Measurements from ENCODE around the gene TMEM273. TPM values are rescaled to one million over a fixed set of nuclear protein-coding genes. Genes with fewer than 3 reads are reported as not detected.

TMEM273 gene
- total and polyA plus RNA-seq, 10 of the 15 experiments (the other 5 are each of a cell fraction or from before 2014, with no cell fraction given), result 10.3 to 46.3 (median 26.4) TPM

DNA sequence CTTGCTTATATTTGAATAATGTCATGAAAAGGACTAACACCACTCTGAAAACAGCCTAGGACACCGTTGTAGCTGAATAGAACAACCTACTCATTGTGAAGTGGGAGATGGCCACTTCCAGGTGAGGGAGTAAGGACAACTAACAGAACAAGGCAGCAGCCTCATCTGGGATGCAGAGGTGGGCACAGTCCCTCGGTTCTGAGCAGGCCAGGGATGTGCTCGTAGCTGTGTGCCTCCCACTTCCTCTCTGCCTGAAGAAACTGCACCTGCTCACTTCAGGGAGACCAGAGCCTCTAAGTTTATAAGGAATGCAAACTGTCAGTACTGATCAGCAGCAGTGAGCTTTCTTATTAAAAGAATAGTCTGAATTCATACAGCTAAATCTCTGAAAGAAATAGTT, 75.3 kb downstream of the TMEM273 start:
- no peaks in the 10 kb centered on the region for H3K4me1 ChIP-seq (ENCODE audit: control insufficient read depth, insufficient read depth, low read length)
- TF ChIP-seq, protein P1, sequence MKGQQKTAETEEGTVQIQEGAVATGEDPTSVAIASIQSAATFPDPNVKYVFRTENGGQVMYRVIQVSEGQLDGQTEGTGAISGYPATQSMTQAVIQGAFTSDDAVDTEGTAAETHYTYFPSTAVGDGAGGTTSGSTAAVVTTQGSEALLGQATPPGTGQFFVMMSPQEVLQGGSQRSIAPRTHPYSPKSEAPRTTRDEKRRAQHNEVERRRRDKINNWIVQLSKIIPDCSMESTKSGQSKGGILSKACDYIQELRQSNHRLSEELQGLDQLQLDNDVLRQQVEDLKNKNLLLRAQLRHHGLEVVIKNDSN (IDR thresholded peaks at IDR 0.05; ENCODE audit: borderline replicate concordance, extremely low read length, insufficient read depth, low read depth, low read length), result no peak
- TF ChIP-seq RUNX3 (IDR thresholded peaks at IDR 0.05; ENCODE audit: low read length), result no peak
- TF ChIP-seq, protein P2, sequence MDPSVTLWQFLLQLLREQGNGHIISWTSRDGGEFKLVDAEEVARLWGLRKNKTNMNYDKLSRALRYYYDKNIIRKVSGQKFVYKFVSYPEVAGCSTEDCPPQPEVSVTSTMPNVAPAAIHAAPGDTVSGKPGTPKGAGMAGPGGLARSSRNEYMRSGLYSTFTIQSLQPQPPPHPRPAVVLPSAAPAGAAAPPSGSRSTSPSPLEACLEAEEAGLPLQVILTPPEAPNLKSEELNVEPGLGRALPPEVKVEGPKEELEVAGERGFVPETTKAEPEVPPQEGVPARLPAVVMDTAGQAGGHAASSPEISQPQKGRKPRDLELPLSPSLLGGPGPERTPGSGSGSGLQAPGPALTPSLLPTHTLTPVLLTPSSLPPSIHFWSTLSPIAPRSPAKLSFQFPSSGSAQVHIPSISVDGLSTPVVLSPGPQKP (IDR thresholded peaks at IDR 0.05; ENCODE audit: low read depth, low read length), result no peak
- H3K9me3 ChIP-seq (replicated peaks; ENCODE audit: control insufficient read depth, insufficient read depth, low read length), result no peaks in the 10 kb centered on the region
- H3K27me3 ChIP-seq (replicated peaks in 1 of 2; ENCODE audit: control insufficient read depth in 2 of 2, insufficient read depth in 2 of 2, low read length in 1 of 2), result peaks cover 5 to 17% of the 10 kb centered on the region in 2 experiments
- no peaks in the 10 kb centered on the region for H3K79me2 ChIP-seq (ENCODE audit: control insufficient read depth, insufficient read depth, low read length)
- no peak overlapping the region for H3K4me3 ChIP-seq
- no peak overlapping the region for H3K9ac ChIP-seq (ENCODE audit: control insufficient read depth, insufficient read depth, low read length)
- no peaks in the 10 kb centered on the region for H3K36me3 ChIP-seq (ENCODE audit: control insufficient read depth in 2 of 2, insufficient read depth in 2 of 2, low read length in 1 of 2)
- no peak for ATAC-seq
- intact Hi-C loops (cut with micrococcal nuclease; ENCODE audit: unreplicated experiment) (no loop called here), in situ Hi-C loops (cut with MboI) (no loop called here)
- FAIRE-seq, result no peak
- POLR2A ChIA-PET, result interaction anchor here (0.9 kb wide), 1 partner anchor 28 kb away, joined by 3 read pairs; no protein-coding TSS in a partner anchor
- no peak overlapping the region for H3K4me2 ChIP-seq (ENCODE audit: control insufficient read depth, insufficient read depth)
- BruUV-seq (replicated peaks), result no TSS peak
- 0% methylated on average over 3 of the region's 3 CpGs for WGBS (ENCODE audit: insufficient coverage, insufficient replicate concordance, low lambda C conversion rate, missing lambda C conversion rate)
- no peak overlapping the region for H2AFZ ChIP-seq (ENCODE audit: control insufficient read depth, low read depth, low read length)
- RAD21 ChIA-PET (ENCODE audit: unreplicated experiment), result no interaction called here
- DNase-seq (ENCODE audit: low read depth, low spot score), result no peak
- no peak overlapping the region for H3K27ac ChIP-seq (ENCODE audit: control insufficient read depth, insufficient read depth)
- SMC1A ChIA-PET (ENCODE audit: uncharacterized antibody, unreplicated experiment), result interaction anchor here (0.8 to 1.4 kb wide), 2 partner anchors 11 to 59 kb away, joined by 3 to 4 read pairs; no protein-coding TSS in a partner anchor
- CTCF ChIA-PET, result no interaction called here
- no peaks in the 10 kb centered on the region for H4K20me1 ChIP-seq (ENCODE audit: control insufficient read depth, insufficient read depth)

DNA sequence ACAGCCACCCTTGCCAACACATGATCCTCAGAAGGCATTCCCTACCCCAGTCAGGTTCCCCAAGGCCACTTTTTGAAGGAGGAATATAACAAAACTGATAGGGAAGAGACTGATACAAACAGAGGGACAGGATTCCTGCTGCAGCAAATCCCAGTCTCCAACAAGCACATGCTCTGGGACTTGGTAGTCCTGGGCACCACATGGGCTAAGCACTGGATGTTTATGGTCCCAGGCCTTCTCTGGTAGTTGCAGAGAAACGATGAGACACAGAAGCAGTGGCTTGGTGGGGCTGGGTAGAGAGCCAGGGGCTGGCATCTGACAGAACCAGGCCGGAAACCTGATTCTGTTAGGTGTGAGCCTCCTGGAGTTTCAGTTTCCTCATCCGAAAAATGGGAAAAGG, 76.1 kb downstream of the TMEM273 start:
- ATAC-seq, result no peak
- RAD21 ChIA-PET (ENCODE audit: unreplicated experiment), result no interaction called here
- no peak for DNase-seq (ENCODE audit: low read depth, low spot score)
- FAIRE-seq, result no peak
- in situ Hi-C loops (cut with MboI), result no loop called here
- SMC1A ChIA-PET (ENCODE audit: uncharacterized antibody, unreplicated experiment), result no interaction called here
- H4K20me1 ChIP-seq (ENCODE audit: control insufficient read depth, insufficient read depth), result no peaks in the 10 kb centered on the region
- H3K27ac ChIP-seq (ENCODE audit: control insufficient read depth, insufficient read depth), result no peak overlapping the region
- peaks cover 5 to 17% of the 10 kb centered on the region in 2 experiments for H3K27me3 ChIP-seq (replicated peaks in 1 of 2; ENCODE audit: control insufficient read depth in 2 of 2, insufficient read depth in 2 of 2, low read length in 1 of 2)
- H3K4me1 ChIP-seq (ENCODE audit: control insufficient read depth, insufficient read depth, low read length), result no peaks in the 10 kb centered on the region
- TF ChIP-seq ZSCAN29 (IDR thresholded peaks at IDR 0.05) (no peak), HCFC1 (IDR thresholded peaks at IDR 0.05; ENCODE audit: low read length) (no peak), CEBPB (IDR thresholded peaks at IDR 0.05; ENCODE audit: borderline replicate concordance in 1 of 2, low read depth in 2 of 2, low read length in 2 of 2) (no peak)
- TF ChIP-seq, protein P2 (IDR thresholded peaks at IDR 0.05; ENCODE audit: low read depth, low read length), result no peak
- POLR2A ChIA-PET, result no interaction called here
- no peaks in the 10 kb centered on the region for H3K36me3 ChIP-seq (ENCODE audit: control insufficient read depth in 2 of 2, insufficient read depth in 2 of 2, low read length in 1 of 2)
- H3K79me2 ChIP-seq (ENCODE audit: control insufficient read depth, insufficient read depth, low read length), result no peaks in the 10 kb centered on the region
- H2AFZ ChIP-seq (ENCODE audit: control insufficient read depth, low read depth, low read length), result no peak overlapping the region
- CTCF ChIA-PET, result no interaction called here
- H3K9me3 ChIP-seq (replicated peaks; ENCODE audit: control insufficient read depth, insufficient read depth, low read length), result no peaks in the 10 kb centered on the region
- no peak overlapping the region for H3K4me3 ChIP-seq
- no peak overlapping the region for H3K4me2 ChIP-seq (ENCODE audit: control insufficient read depth, insufficient read depth)
- H3K9ac ChIP-seq (ENCODE audit: control insufficient read depth, insufficient read depth, low read length), result no peak overlapping the region
- intact Hi-C loops (cut with micrococcal nuclease; ENCODE audit: unreplicated experiment), result no loop called here
- WGBS (ENCODE audit: insufficient coverage, insufficient replicate concordance, low lambda C conversion rate, missing lambda C conversion rate), result 0% methylated on average over 3 of the region's 3 CpGs
- no TSS peak for BruUV-seq (replicated peaks)

All from GM12878 (cell line).